CD4-positive, alpha-beta T cell treated with Interleukin-6 at 100 ng/mL for 8 hours (primary cell): ENCODE results near the gene MAP3K13.

Experiments used
- DNase-seq: peaks from one replicate; pipeline ENCODE4 v3.0.0-alpha.2; 2020; ENCODE audit warnings: mixed read lengths, low spot score

Gene MAP3K13

DNA sequence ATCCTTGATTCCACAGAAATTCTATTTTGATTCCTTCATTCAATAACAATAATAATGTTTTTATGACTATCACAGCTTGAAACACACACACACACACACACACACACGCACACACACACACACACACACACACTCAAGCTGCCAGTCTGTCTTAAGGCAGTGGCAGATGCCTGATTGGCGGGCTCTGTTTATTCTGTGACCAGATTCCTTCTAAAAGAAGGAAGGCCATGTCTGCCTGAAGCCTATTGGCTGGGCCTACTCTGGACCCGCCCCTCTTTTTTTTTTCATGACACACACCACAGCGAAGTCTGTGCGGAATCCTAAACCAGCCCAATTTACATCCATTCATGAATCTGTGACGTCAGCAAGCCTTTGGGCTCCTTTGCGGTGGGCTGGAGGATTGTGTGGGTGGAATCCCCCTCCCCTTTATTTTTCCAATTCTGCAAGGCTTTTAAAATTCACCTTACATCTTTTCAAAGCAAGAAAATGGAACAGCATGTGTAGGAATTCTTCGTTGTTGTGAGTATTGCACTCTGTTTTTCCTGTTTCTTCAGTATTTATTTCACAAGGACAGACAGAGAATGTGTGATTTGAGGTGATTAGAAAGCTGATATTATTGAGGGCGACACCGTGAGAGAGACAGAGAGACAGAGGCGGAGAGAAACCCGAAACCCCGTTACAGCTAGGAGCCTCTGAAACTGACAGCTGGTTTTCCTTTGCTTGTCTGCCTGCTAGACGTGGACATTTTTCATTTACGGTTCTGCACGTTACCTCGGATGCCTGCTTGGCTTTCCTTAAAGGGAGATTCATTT lies at the start of gene MAP3K13:
TSS of gene MAP3K13 (plus strand) at position 287 of the 812 bp plus-strand sequence. CDS start 65,446 bp downstream, outside the sequence.
- peak; percentile 5 for DNase-seq

- no peak for DNase-seq
Observed at GRCh38 chr3:185313693-185314246, 49.2 kb upstream of the MAP3K13 start.

- DNase-seq: no peak
Observed at GRCh38 chr3:185316740-185317412, 46.1 kb upstream of the MAP3K13 start.

GRCh38 chr3:185317674-185318073 lies 45.3 kb upstream of the MAP3K13 start:
- DNase-seq: no peak

GRCh38 chr3:185318141-185318540 lies 44.8 kb upstream of the MAP3K13 start:
- DNase-seq: no peak

DNA sequence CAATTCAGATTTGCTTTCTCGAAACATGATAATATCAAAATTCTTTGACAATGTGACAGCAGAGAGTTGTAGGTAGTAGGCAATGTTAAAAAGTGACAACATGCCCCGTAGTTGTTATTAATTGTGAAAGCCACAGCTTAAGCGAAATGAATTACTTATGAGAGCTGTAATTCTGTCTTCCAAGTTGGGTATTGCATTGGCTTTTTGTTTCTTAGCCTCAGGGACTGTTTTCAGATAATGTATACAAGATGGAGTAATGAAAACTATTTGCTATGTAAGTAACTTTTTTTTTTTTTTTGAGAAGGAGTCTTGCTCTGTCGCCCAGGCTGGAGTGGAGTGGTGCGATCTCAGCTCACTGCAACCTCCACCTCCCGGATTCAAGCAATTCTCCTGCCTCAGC lies 43.1 kb upstream of the MAP3K13 start:
- no peak for DNase-seq

DNA sequence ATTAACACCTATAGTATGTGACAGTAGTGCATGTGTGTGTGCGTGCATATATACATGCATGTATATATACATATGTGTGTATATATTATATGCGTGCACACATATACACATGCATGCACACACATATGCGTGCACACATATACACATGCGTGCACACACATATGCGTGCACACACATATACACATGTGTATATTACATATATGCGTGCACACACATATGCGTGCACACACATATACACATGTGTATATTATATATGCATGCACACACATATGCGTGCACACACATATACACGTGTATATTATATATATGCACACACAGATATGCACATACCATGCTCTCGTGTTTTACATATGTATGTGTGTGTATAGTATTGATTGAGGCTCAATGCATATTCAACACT lies 42.0 kb upstream of the MAP3K13 start:
- DNase-seq: no peak

DNA sequence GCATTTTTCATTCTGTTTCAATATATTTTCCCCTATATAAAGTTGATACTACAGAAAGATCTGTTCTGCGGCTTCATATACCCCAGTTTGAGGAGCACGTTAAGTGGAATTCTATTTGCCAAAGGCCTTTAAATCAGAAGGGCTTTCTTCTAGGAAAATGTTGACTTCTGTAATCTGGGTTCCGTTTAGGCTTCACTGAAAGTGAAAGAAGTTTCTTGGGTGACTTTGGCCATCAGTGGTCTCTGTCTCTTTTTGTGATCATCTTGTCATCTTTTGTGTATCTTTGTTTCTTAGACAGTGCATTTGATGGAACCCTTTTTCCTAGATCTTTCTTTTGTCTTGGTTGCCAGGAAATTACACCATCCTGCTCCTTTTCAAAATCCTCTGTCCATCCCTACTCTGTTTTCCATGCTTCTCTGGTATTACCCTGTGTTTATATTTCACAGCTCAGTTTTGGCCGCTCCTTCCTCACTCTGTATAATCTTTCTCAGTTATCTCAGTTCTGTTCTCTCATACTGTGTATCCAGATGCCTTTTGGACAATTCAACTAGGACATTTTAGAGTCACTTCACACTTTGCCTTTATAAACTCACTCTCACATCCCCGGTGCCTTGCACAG lies 40.7 kb upstream of the MAP3K13 start:
- no peak for DNase-seq

DNA sequence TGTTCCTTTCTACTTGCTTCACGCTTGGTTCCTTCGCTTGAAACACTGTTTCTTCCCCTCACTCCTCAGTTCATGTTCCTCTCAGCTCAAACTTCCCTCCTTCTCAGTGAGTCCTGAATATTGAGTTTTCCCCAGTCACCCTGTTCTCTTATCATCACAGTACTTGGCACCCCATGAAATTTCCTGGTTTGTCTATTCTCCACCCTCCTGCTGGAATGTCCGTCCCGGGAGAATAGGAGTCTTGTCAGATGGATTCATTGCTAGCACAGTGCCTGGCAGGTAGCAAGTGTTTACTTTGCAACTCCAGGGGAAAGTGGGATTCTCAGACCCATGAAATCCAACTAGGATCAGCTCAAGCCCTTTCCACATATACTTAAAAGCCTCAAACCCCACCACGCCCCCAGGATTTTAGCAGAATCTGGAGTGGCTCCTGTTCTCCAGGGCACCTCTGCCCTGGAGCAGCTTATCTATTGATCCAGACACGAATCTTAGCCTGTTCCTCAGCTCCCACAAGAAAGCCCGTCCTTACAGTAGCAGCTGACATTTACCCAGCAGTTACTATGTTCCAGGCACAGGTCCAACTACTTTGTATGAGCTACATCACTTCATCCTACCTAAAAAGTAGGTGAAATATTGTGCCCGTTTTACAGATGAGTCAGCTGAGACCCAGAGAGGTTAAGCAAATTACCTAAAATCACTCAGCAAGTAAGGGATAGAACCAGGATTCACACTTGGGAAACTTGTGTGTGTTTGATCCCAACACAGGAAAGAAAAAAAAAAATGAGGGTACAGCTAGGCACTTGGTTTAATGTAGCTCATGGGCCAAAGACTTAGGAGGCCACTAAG lies 36.8 kb upstream of the MAP3K13 start:
- no peak for DNase-seq

GRCh38 chr3:185327062-185327461 lies 35.9 kb upstream of the MAP3K13 start:
- DNase-seq: no peak

GRCh38 chr3:185328324-185329004 lies 34.5 kb upstream of the MAP3K13 start:
- DNase-seq: no peak

DNA sequence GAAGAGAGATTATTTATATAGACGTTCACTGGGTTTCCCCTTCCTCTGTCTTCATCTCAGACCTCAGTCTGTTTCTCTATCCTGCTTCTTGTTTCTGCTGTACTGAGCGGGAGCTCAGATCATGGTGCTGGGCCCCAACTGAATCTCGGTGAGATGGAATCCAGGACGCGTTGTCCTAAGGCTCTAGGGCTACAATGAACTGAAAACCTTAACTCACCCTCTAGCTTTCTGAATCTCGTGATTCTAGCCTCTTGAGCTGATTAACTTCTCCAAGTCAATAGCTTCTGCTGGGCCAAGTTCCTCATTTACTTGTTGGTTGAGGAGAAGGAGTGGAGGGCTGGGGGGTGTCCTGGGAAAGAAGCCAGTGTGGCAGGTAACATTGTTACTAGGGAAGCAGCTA lies 32.7 kb upstream of the MAP3K13 start:
- no peak for DNase-seq

- DNase-seq: no peak
Observed at GRCh38 chr3:185330644-185331043, 32.3 kb upstream of the MAP3K13 start.

DNA sequence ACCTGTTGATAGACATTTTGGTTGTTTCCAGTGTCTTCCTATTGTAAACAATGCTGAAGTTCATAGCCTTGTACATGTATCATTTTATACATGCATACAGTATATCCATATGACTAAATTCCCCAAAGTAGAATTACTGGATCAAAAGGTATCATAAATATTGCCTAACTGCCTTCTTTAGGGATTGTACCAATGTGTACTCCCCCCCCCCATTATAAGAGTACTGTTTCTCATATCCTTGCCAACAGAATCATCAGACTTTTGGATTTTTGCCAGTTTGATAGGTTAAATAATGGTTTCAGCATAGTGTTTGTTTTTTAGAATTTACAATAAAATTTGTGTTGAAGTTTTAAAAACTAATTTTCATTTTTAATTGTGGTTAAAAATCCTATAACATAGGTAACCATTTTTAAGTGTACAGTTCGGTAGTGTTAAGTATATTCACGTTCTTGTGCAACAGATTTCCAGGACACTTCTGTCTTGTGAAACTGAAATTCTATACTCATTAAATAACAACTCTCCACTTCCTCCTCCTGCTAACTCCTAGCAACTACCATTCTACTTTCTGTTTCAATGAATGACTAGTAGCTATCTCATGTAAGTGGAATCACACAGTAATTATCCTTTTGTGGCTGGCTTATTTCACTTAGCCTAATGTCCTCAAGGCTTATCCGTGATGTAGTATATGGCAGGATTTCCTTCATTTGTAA lies 30.8 kb upstream of the MAP3K13 start:
- DNase-seq: no peak

GRCh38 chr3:185335799-185336198 lies 27.1 kb upstream of the MAP3K13 start:
- DNase-seq: no peak

DNA sequence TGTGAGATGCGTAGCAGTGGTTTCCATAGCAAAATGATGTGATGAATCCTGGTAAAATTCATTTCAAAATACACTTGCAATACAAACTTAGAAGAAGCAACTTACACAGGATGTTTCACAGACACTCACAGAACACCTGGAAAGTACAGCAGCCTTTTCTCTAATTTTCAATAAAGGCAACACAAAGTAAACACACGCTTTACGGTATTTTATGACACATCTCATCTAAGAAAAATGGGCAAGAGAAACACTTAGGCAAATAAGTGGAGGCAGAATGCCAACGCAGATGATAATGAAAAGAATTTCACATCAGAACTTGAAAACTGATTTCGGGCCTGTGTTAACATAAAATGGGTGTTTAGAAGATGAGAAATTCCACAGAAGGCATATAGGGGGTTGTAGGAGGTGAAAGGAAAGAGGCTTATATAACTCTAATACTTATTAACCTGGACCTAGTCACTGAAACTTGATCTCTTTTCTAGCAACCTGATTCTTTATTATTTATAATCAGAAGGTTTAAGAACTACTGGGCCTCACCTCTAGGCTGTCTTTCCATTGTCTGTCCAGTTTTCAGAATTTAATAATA lies 25.6 kb upstream of the MAP3K13 start:
- DNase-seq: no peak

DNA sequence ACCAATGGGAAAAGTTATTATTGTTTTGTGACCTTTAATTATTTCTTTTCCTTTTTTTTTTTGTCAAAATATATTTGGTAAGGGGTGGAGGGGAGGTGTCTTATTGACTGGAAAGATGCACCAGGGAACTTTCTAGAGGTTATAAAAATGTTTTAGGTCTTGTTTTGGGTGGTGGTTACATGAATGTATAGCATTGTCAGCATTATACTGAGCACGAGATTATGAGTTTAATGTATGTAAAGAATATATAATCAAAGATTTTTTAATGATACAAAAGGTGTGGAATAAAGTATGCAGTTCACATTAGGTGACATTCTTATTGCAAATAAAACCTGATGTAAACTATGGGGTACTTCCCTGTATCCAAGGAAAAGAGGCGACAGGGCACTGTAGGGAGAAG lies 23.0 kb upstream of the MAP3K13 start:
- no peak for DNase-seq

- DNase-seq: no peak
Observed at GRCh38 chr3:185340751-185341150, 22.2 kb upstream of the MAP3K13 start.

DNA sequence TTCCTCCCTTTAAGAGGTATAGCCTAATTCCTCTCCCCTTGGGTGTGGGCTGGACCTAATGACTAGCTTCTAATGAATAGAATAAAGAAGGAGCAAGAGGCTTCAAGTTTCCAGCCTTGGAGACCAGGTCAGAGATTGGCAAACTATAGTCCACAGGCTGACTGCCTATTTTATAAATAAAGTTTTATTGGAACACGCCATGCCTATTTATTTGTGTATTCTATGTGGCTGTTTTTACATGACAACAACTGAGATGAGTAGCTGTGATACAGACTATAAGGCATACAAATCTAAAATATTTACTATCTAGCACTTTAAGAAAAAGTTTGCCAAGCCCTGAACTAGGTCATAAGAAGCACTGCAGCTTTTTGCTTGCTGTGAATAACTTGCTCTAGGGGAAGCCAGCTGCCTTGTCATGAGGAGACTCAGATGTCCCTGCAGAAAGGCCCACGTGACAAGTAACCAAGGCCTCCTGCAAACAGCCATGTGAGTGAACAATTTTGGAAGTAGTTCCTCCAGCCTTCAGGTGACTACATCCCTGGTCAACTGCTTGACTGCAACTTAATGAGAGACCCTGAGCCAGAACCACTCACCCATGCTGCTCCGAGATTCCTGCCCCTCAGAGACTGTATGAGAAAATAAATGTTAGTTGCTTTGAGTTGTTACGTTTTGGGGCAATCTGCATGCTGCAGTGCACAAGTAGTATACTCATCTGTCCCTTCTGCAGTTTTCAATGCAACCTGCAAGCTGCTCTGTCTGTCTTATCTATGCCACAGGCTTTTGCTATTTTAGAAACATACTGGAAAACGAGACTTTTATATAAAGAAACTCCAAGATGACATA lies 21.1 kb upstream of the MAP3K13 start:
- no peak for DNase-seq
